Esophagus muscularis mucosa (tissue), 4 donors: ENCODE results near the gene SHMT2.

Source experiments
- CTCF ChIP-seq, 3 experiments: fragments of 200-600 bp in 2 of 3; fragments of 450-650 bp in 1 of 3; sonication (generic) in 2 of 3; IDR thresholded peaks; one replicate each; pipeline ENCODE4 v1.5.1; 2017 to 2019; ENCODE audit warnings: antibody characterized with exemption in 3 of 3, mild to moderate bottlenecking in 2 of 3, moderate library complexity in 1 of 3
- EP300 ChIP-seq: sonication (generic); formaldehyde crosslinking; IDR thresholded peaks from one replicate; pipeline ENCODE4 v1.6.1; 2017; ENCODE audit warnings: antibody characterized with exemption
- POLR2A ChIP-seq: fragments of 450-650 bp; IDR thresholded peaks from one replicate; pipeline ENCODE4 v1.6.1; 2017; ENCODE audit warnings: antibody characterized with exemption, moderate library complexity, mild to moderate bottlenecking, low read depth
- POLR2AphosphoS5 ChIP-seq, 2 donors: sonication (generic); formaldehyde crosslinking; IDR thresholded peaks; one replicate each; pipeline ENCODE4 v1.6.1; 2017; ENCODE audit warnings: antibody characterized with exemption in 2 of 2

- no peak for TF ChIP-seq POLR2AphosphoS5 (IDR thresholded peaks at IDR 0.05)
- no peak for TF ChIP-seq EP300
- no peak for TF ChIP-seq POLR2A
- no peak for TF ChIP-seq CTCF (IDR thresholded peaks at IDR 0.05)
Measured at GRCh38 chr12:57202321-57202720, 27.2 kb upstream of the SHMT2 start.
